Endothelial cell of umbilical vein (primary cell): ENCODE data around the gene PRSS22. TPM values are rescaled to one million over a fixed set of nuclear protein-coding genes. Genes with fewer than 3 reads are reported as not detected.
A peak's percentile ranks its signal among the peaks of the same experiment; 100 is the strongest.

Source experiments
- BruUV-seq: library from RNA; stranded (reverse); fragments of 400-500 nt; replicated peaks from 2 replicates; lab custom pipeline; 2021; lab: Mats Ljungman, UMichigan
- CTCF ChIA-PET: fragments of 300-600, 350-600 bp; sonication (Branson Sonifier 250); formaldehyde crosslinking; loops from one replicate; lab custom pipeline; 2021; ENCODE audit warnings: antibody characterized with exemption, inconsistent platforms; lab: Charles Lee
- POLR2A ChIA-PET: fragments of 300-600, 350-600 bp; sonication (Branson Sonifier 250); formaldehyde crosslinking; loops from one replicate; lab custom pipeline; 2021; ENCODE audit warnings: antibody characterized with exemption, inconsistent platforms; lab: Charles Lee
- DNase-seq: peaks from one replicate; pipeline ENCODE4 v3.0.0-alpha.2; 2011; ENCODE audit warnings: low read depth, low spot score
- FAIRE-seq: peaks from 2 replicates; lab custom pipeline; 2011; peaks lifted over from hg19 to GRCh38; lab: Jason Lieb, UNC
- H2AFZ ChIP-seq: 2 replicates; pipeline ENCODE4 v1.6.0; 2012; ENCODE audit warnings: low read depth, low read length, control low read depth, inconsistent platforms
- H3K27ac ChIP-seq: 2 replicates; pipeline ENCODE4 v1.5.1; 2011; ENCODE audit warnings: low read depth, mild to moderate bottlenecking, control low read depth, low read length, moderate library complexity; ENCODE audit not compliant: insufficient read depth
- H3K27me3 ChIP-seq, 2 experiments: 2 replicates each; pipeline versions ENCODE4 v1.6.0 to v1.6.1; 2011; ENCODE audit warnings: low read length in 2 of 2, mixed read lengths in 1 of 2; ENCODE audit not compliant: control insufficient read depth in 2 of 2, insufficient read depth in 2 of 2
- H3K36me3 ChIP-seq, 2 experiments: 2 replicates in 1 of 2; 3 replicates in 1 of 2; pipeline ENCODE4 v1.5.1; 2011; ENCODE audit warnings: low read length in 2 of 2, mild to moderate bottlenecking in 1 of 2, moderate library complexity in 1 of 2; ENCODE audit not compliant: control insufficient read depth in 2 of 2, insufficient read depth in 2 of 2; ENCODE audit errors: extremely low read depth in 1 of 2
- H3K4me1 ChIP-seq: 3 replicates; pipeline ENCODE4 v1.5.1; 2011; ENCODE audit warnings: mild to moderate bottlenecking, low read length; ENCODE audit not compliant: control insufficient read depth, insufficient read depth; ENCODE audit errors: extremely low read depth
- H3K4me2 ChIP-seq: 2 replicates; pipeline ENCODE4 v1.6.1; 2011; ENCODE audit warnings: low read length, control low read depth, mixed read lengths; ENCODE audit not compliant: insufficient read depth
- H3K4me3 ChIP-seq, 3 experiments: fragments of 200-600 bp in 1 of 3; sonication (generic), shearing (Covaris generic) in 1 of 3; replicated peaks in 1 of 3; 2 replicates each; pipeline ENCODE4 v1.5.1; 2011 to 2016; ENCODE audit warnings: control low read depth in 3 of 3, low read length in 3 of 3, mild to moderate bottlenecking in 2 of 3, inconsistent platforms in 1 of 3, low read depth in 1 of 3, moderate library complexity in 1 of 3; ENCODE audit not compliant: insufficient read depth in 1 of 3
- H3K79me2 ChIP-seq: 2 replicates; pipeline ENCODE4 v1.6.0; 2012; ENCODE audit warnings: low read length, inconsistent platforms; ENCODE audit not compliant: control insufficient read depth, insufficient read depth
- H3K9ac ChIP-seq: replicated peaks from 2 replicates; pipeline ENCODE3; 2011; ENCODE audit warnings: low read length, control low read depth; ENCODE audit not compliant: insufficient read depth; ENCODE audit errors: extremely low read depth
- H3K9me1 ChIP-seq: replicated peaks from 3 replicates; pipeline ENCODE4 v1.6.0; 2011; ENCODE audit warnings: mild to moderate bottlenecking, low read length; ENCODE audit not compliant: control insufficient read depth, insufficient read depth; ENCODE audit errors: extremely low read depth
- H3K9me3 ChIP-seq: replicated peaks from 2 replicates; pipeline ENCODE4 v1.5.1; 2012; ENCODE audit warnings: low read length, inconsistent platforms; ENCODE audit not compliant: control insufficient read depth, insufficient read depth
- H4K20me1 ChIP-seq: replicated peaks from 2 replicates; pipeline ENCODE3; 2011; ENCODE audit warnings: mild to moderate bottlenecking, low read length; ENCODE audit not compliant: control insufficient read depth, insufficient read depth; ENCODE audit errors: extremely low read depth
- CTCF ChIP-seq, 2 donors: IDR thresholded peaks; 1 replicate in 1 of 2; 2 replicates in 1 of 2; pipeline ENCODE4 v1.5.1; 2011; ENCODE audit warnings: low read length in 2 of 2, mild to moderate bottlenecking in 2 of 2, moderate library complexity in 2 of 2, control low read depth in 1 of 2, inconsistent platforms in 1 of 2, low read depth in 1 of 2; ENCODE audit not compliant: insufficient read depth in 1 of 2; ENCODE audit errors: extremely low read depth in 1 of 2
- EZH2 ChIP-seq: IDR thresholded peaks from 2 replicates; pipeline ENCODE4 v1.6.1; 2012; ENCODE audit warnings: borderline replicate concordance, low read depth, mild to moderate bottlenecking, moderate library complexity, low read length, inconsistent platforms; ENCODE audit not compliant: severe bottlenecking
- FOS ChIP-seq: IDR thresholded peaks from 2 replicates; pipeline ENCODE4 v1.6.1; 2011; ENCODE audit warnings: mild to moderate bottlenecking, low read length, moderate library complexity, borderline replicate concordance; ENCODE audit not compliant: insufficient read depth
- GATA2 ChIP-seq: IDR thresholded peaks from 2 replicates; pipeline ENCODE4 v1.7.0; 2011; ENCODE audit warnings: low read depth, mild to moderate bottlenecking, moderate library complexity, mixed read lengths, low read length; ENCODE audit not compliant: insufficient read length, insufficient read depth
- JUN ChIP-seq: IDR thresholded peaks from 2 replicates; pipeline ENCODE4 v1.6.1; 2011; ENCODE audit warnings: borderline replicate concordance, low read depth; ENCODE audit not compliant: insufficient read length, insufficient read depth
- MAX ChIP-seq: IDR thresholded peaks from 2 replicates; pipeline ENCODE4 v1.6.1; 2011; ENCODE audit not compliant: insufficient read depth, insufficient read length
- MYC ChIP-seq: IDR thresholded peaks from one replicate; pipeline ENCODE4 v1.6.1; 2011; ENCODE audit warnings: mild to moderate bottlenecking, low read depth, low read length
- POLR2A ChIP-seq: IDR thresholded peaks from 2 replicates; pipeline ENCODE4 v1.6.1; 2012; ENCODE audit warnings: low read depth, mild to moderate bottlenecking, control low read depth, low read length
- POLR2AphosphoS5 ChIP-seq: IDR thresholded peaks from 2 replicates; pipeline ENCODE4 v1.6.1; 2012; ENCODE audit warnings: low read depth, mild to moderate bottlenecking, control low read depth, low read length, moderate library complexity; ENCODE audit not compliant: insufficient read depth
- dilution Hi-C: fragments of 300-500 bp; cut with MboI; formaldehyde crosslinking; loops from one replicate; pipeline ENCODE4 v1.15.0; 2019; ENCODE audit warnings: low sequenced_read_pairs; ENCODE audit not compliant: extremely low pct_ligation_motif_present
- intact Hi-C: fragments of 100-400 bp; cut with micrococcal nuclease; formaldehyde crosslinking; loops from one replicate; pipeline ENCODE4 v1.10.0; 2022
- polyA plus RNA-seq, 4 experiments: library from polyadenylated mRNA; depleted of rRNA in 3 of 4; stranded (reverse) in 3 of 4; unstranded in 1 of 4; fragments of >200 nt; gene quantifications; 2 replicates each; pipeline versions ENCODE4 v1.2.1 to v1.2.3, GENCODE V29; 2011 to 2012; ENCODE audit warnings: missing spikeins in 1 of 4
- total RNA-seq: library from RNA; stranded (reverse); gene quantifications from 2 replicates; pipeline ENCODE4 v1.2.3, GENCODE V29; 2021

The PRSS22 gene
- total and polyA plus RNA-seq, 2 donors (not counting 3 experiments of a cell fraction or from before 2014, with no cell fraction given): not detected

- no peaks in the 10 kb centered on the region for H3K36me3 ChIP-seq
- H3K4me1 ChIP-seq: peaks cover 12% of the 10 kb centered on the region
- H4K20me1 ChIP-seq: no peaks in the 10 kb centered on the region
- no peak overlapping the region for H3K4me2 ChIP-seq
- no peak overlapping the region for H3K4me3 ChIP-seq
- no peaks in the 10 kb centered on the region for H3K9me3 ChIP-seq
- intact Hi-C loops (no loop called here), dilution Hi-C loops (no loop called here)
- FAIRE-seq: peak; percentile 89
- ChIA-PET POLR2A (no interaction called here), CTCF (interaction anchor here (1.0 to 6.4 kb wide), 4 partner anchors 11 to 85 kb away, joined by 3 to 372 read pairs (median 4); no protein-coding TSS in a partner anchor)
- BruUV-seq: no TSS peak
- no peak overlapping the region for H3K27ac ChIP-seq
- H3K9ac ChIP-seq: no peak overlapping the region
- H2AFZ ChIP-seq: peak overlapping the region; percentile 28
- no peaks in the 10 kb centered on the region for H3K79me2 ChIP-seq
- H3K9me1 ChIP-seq: no peaks in the 10 kb centered on the region
- no peak for DNase-seq
- peak; percentile 61 to 79 for TF ChIP-seq CTCF (IDR thresholded peaks at IDR 0.05; ENCODE audit: extremely low read depth in 1 of 2, insufficient read depth in 1 of 2, low read depth in 1 of 2, low read length in 2 of 2)
- TF ChIP-seq POLR2A: no peak
- peak; percentile 62 for TF ChIP-seq POLR2AphosphoS5
- H3K27me3 ChIP-seq: no peaks in the 10 kb centered on the region
These were observed 15.5 kb downstream of the PRSS22 start for GRCh38 chr16:2842340-2843000.

- BruUV-seq: no TSS peak
- Histone ChIP-seq H3K4me2 (no peak overlapping the region), H3K79me2 (no peaks in the 10 kb centered on the region), H3K27me3 (no peaks in the 10 kb centered on the region), H3K9me1 (no peaks in the 10 kb centered on the region), H4K20me1 (no peaks in the 10 kb centered on the region), H3K9ac (no peak overlapping the region), H3K27ac (no peak overlapping the region), H3K36me3 (no peaks in the 10 kb centered on the region), H3K9me3 (no peaks in the 10 kb centered on the region), H2AFZ (peak overlapping the region; percentile 54), H3K4me1 (peaks cover 12% of the 10 kb centered on the region), H3K4me3 (no peak overlapping the region)
- POLR2A ChIA-PET: no interaction called here
- FAIRE-seq: no peak
- DNase-seq: no peak
- intact Hi-C loops (no loop called here), dilution Hi-C loops (no loop called here)
- CTCF ChIA-PET: interaction anchor here (1.3 to 6.4 kb wide), 2 partner anchors 28 to 85 kb away, joined by 3 to 372 read pairs; no protein-coding TSS in a partner anchor
- TF ChIP-seq GATA2 (no peak), MYC (no peak), POLR2AphosphoS5 (no peak), CTCF (IDR thresholded peaks at IDR 0.05; ENCODE audit: extremely low read depth in 1 of 2, insufficient read depth in 1 of 2, low read depth in 1 of 2, low read length in 2 of 2) (no peak), POLR2A (no peak), EZH2 (no peak), JUN (no peak), MAX (no peak), FOS (no peak)
These were observed 16.2 kb downstream of the PRSS22 start for GRCh38 chr16:2841606-2842339.
